ENCODE measurements around the gene SMPD3.

SMPD3 gene

DNA sequence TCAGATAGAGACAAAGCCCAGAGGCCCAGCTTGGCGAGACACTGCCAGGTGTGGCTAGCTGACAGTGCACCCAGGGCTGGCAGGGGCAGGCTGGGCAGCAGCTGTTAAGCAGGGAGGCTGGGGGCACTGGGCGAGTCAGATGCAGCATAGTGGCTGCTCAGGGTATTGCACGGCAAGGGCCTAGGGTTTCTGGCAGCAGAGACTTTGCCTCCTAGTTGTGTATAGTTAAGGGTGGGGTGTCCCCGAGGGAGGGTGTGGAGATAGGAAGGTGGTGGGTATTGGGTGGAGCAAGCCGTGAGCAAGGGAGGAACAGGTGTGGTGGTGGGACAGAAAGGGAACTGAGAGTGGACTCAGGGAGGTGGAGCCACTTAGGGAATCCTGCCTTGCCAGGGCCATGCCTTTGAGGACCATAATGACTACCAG, 66.0 kb downstream of the SMPD3 start:
- no peak for DNase-seq (ENCODE audit: low spot score)

DNA sequence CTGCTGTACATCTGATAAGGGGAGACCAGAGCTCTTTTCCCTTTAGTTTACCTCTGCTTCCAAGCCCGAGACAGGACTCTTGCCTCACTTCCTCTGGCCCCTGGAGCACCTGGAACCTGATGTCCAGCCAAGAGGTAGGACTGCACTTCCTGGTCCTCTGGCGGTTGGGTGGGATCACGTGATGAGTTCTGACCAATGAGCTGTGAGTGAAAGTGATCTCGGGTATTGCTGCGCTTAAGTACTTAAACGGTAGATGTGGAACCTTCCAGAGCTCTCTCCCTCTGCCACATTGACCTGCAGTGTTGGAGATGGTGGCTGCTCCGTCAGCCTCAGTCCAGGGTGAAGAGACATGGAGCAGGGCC, 67.0 kb downstream of the SMPD3 start:
- DNase-seq (ENCODE audit: low spot score), result no peak

DNA sequence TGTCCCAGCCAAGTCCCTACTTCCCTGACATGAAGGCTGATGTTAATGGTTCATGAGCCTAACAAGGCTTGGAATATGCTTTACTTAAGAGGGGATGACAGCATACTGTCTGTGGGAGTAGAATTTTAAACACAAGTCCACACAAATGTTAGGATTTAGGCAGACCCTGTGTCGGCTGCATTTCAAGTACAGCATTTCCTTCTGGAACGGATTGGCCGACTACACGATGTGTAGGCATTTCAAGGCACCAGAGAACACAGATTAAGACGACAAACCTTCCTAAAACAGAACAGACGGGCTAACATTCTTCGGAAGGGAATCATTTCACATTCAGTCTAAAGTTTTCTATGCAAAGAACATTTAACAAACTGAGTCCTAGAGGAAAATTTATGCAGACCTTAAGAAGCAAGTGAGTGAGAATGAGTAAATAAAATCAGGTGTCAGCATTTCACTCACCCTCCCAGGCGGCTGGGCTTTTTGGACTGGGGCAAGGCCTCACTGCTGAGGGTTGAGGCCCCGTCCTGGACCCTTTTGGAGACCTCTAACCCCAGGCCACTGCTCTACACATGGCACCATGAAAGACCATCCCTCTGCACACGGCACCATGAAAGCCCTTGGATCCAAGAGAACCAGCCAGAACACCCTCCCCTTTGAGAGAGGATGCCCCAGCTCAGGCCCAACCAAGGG, 67.5 kb downstream of the SMPD3 start:
- DNase-seq (ENCODE audit: low spot score), result no peak

DNA sequence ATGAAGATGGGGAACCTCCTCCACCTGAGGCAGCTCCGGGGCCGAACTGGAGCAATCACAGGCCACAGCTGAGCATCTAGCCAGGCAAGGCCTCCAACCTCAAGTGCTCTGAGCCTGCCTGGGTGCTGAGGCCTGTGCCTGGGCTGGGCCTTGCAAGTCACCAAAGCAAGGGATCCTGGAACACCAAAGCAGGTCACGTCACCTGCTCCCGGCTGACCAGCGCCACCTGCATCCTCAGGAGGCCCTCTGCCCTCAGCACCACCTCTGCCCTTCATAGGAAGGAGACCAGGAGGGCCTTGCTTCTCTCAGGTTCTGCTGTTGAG, 68.0 kb downstream of the SMPD3 start:
- DNase-seq (ENCODE audit: low spot score), result no peak

DNA sequence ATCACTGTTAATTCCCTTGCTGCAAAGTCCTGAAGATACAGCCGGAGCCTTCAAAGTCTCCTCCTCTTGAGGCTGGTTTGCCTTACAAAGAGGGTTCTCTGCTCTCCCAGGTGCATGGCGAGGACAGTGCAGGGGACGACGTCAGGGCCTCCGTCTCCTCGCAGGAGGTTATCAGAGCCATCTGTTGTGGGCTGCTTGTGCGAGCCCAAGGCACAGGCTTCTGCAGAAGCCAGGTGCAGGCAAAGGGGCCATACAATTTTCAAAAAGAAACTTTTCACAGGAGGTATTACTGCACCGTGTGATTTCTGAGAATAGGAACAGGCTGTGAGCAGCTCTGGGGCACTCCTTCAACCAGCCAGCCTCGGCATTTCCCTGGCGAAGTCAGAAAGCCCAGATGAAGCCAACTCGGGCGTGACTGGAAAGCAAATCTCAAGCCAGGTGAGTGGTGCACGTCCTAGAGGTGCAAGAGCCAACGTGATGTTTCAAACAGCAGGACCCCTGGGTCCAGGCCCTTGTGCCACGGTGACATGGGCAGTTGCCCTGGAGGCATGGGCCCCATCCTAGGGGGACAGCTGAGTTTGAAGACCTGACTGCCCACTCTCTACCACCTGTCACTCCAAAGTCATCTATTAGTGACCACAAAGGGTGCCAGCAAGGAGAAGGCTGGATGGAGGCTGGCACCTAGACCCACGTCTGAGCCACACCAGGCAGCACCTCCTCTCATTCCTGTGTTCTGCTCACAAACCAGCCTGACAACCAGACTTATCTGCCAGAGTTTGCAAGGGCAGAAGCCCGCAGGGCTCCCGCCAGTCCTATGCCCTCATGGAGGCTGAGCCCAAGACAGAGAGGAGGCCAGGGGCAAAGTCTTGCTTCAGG, 68.6 kb downstream of the SMPD3 start:
- DNase-seq (ENCODE audit: low spot score), result no peak

DNA sequence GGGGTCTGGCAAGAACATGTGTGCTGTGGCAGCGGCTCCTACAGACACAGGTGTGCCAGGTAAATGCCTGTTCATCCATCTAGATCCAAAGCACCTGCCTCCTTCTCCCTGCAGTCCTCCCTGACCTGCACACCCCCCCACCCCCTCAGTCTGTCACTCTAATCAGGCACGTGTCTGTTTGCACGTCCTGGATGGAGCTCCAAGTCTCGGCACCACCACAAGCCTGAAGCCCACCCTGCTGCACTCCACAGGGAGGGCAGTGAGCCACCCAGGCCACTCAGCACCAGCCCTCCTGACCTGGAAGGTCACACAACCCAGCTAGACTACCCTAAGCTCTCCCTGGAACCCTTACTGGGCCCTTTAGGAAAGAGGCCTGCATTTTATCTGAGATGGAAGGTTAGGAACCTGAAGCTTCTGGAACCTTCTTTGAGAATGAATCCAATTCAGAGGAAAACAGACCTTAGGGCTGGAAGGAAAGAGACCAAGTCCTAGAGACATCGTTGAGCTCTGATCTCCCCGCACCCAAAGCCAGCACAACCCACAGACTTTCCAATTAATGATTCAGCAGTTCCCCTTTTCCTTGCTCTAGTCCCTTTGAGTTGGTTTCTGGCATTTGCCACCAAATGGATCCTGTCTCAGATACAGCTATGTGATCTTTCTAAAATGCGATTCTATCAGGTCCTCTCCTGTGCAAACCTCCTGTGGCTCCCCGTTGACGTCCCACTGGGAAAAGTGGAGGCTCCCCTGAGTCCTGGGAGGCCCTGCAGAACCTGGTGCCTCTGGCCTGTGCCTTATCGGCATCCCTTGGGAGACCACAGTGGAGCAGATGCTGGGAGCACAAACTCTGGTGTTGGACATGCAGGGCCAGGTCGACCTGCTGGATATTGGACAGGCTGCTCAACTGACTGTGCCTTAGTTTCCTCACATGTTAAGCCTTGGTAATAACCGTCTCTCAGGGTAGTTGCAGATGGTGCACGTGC, 69.6 kb downstream of the SMPD3 start:
- DNase-seq (ENCODE audit: low spot score), result no peak

DNA sequence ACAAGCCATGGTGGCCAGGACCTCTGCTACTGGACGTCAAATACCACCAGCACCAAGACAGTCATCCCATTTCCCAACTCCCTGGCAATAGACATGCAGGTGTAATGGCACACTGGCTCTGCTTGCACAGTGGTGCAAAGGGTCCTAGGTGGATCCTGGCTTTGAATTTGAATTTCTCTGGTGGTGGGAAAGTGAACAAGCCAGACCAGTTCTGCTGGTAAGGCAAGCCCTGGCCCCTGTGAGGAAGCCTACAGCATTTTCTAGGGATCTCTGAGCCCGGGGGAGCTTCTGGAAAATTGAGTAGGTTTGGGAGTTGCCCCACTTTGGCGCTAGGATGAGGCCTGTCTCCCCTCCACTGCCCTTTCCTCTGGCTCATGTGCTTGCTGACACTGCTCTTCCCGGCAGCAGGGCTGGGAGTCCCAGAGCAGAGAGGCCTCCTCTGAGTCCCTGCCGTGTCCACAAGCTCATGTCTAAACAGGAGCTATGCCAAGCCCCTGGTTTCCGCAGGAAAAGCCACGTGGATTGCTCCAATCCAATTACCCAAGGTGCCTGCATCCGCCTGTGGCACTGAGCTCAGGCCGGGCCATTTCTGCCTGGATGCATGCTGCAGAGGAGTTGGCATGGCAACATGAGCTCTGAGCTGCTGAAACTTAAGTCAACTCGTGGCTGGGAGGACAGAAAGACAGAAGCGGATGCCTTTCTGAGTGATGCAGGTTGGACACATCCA, 70.5 kb downstream of the SMPD3 start:
- DNase-seq (ENCODE audit: low spot score), result no peak

DNA sequence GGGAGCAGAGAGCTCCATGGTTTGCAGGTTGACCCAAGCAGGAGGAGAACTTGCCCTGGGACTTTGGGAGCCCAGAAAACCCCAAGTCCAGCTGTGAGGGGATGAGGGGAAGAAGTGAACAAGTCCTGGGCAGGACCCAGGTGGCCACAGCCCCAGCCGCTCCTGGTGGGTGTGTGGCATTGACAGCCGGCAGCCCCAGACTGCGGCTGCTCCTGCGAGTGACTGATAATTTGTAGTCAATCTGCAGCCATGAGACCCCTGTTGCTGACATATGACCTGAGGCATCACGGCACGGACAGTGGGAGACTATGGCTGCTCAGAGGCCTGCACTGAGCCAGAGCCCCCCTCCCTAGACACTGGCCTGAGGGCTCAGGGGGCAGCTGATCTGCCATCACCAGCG, 71.1 kb downstream of the SMPD3 start:
- no peak for DNase-seq (ENCODE audit: low spot score)

DNA sequence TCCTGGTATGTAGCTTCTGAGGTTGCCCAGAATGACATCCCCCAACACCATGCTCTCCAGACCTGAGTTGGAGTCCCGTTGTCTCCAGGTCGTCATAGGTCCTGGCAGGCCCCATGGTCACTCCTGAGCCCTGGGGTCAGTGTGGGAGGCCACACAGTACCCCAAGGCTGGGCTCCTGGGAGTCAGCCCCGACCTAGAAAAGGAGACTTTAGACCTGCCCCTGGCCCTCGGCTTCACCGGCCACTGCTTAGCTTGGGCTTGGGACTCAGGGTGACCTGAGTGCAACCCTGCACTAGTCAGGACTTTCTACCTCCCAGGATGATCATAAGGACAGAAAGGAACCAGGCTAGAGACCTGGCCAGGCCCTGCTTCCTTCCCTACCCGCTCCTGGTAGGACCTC, 71.7 kb downstream of the SMPD3 start:
- DNase-seq (ENCODE audit: low spot score), result no peak

DNA sequence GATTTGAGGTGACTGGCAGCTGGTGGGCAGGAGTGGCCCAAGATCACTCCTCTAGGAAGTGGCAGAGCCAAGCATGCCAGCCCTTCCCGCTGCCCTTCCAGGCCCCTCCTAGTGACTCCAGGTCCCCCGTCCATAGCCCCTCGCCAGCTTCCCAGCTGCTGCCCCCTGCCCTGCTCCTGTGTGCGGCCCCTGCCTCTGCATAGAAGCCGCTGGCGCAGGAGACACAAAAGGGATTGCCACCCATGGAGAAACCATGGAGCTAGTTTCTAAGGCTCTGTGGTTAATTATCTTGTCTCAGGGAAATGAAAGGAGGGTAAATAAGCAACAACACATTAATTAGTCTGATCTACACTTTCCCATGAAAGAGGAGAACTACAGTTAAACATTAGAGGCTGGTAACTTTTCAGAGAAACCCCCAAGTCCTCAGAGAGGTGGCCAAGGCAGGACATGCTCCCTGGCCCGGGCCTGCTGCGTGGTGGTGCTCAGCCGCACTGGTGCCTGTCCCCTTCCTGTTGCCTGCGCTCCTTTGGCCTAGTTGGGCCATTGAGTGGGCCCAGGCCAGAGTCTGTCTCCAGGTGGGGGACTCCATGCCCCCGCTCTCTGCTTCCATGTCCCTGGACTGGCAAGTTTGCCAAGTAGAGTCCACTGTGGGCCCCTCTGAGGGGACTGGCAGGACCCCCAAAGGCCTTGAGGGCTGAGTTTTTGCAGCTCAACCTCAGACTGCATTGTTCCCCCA, 72.3 kb downstream of the SMPD3 start:
- no peak for DNase-seq (ENCODE audit: low spot score)

DNA sequence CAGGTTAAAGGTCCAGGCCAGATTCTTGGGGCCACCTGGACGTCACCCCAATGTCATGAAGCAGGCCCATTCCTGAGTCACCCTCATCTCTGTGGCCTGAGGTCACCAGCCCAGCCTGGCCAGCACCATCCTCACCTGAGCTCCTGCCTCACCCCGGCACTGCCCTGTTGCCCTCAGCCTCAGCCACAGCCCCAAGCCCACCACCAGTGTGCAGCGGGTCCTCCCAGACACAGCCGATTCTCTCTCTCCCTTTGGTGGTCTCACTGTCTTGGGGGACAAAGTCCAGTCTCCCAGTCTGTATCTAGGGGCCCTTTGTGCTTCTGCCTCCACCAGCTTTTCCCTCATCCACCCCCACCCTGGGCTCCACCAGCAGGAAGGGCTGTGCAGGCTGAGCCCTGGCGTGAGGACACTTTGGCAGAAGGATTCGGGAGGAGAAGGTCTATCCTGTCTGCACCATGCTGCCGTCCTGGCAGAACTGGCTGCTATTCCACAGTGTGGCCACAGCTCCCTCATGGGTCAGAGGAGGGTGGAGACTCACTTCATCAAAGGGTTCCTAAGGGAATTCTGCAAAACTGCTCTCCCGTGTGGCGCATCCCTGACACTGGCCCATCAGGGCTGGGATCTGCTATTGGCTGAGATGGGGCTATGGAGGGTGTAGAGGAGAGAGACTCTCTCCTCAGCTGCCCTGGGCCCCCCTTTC, 73.2 kb downstream of the SMPD3 start:
- no peak for DNase-seq (ENCODE audit: low spot score)

DNA sequence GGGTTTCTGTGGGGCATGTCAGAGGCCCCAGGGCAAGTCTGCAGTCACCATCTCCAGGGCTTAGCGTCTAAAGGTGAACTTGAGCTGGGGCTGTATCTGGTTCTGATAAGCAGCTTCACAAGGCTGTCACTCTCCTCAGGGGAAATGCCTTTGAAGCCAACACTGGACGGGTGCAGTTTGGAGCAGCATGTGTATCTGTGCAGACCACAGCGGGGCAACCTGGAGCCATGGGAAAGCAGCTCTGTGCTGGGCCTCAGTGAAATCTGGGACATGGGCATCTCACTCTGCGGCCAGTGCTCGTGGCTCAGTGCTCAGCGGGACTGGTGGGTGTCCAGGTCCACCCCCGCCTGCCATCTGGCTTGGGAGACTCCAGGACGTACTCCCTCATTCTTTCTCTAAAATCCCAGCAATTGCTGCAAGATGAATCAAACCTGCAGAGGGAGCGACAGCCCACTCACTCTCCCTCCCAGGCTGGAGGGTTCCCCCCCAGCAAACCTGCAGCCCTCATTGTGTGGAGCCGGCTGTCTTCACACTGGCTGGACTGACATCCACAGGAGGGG, 74.0 kb downstream of the SMPD3 start:
- no peak for DNase-seq (ENCODE audit: low spot score)

DNA sequence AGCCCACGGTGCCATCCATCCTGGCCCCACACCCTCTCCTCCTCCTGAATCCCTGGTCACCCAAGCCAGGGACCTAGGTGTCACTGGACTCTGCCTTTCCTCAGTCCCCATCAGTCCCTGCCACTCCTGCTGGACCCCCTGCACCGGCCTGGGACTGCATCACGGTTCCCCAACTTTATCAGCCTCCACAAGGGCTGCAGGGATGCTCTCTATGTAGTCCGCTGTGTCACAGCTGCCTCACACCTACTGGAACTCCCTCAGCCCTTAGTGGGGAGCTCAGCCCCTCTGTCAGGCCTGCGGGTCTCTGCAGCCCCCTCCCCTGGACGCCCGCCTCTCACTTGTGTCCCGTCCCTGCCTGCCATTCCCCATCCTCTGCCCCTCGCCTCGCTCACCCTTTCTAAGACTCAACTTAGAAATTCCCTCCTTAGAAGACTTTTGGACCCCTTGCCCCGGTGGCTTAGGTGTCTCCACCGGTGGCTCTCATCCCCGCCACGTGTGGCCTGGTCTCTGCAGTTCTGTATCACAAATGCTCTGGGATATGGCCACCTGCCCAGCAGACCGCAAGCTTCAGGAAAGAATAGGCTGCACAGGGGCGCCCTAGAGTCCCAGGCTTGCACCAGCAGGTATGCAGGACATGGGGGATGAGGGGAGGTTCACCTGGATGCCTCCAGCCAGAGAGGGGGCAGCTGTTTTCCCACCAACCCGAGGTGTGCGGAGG, 74.6 kb downstream of the SMPD3 start:
- DNase-seq (ENCODE audit: low spot score), result no peak

DNA sequence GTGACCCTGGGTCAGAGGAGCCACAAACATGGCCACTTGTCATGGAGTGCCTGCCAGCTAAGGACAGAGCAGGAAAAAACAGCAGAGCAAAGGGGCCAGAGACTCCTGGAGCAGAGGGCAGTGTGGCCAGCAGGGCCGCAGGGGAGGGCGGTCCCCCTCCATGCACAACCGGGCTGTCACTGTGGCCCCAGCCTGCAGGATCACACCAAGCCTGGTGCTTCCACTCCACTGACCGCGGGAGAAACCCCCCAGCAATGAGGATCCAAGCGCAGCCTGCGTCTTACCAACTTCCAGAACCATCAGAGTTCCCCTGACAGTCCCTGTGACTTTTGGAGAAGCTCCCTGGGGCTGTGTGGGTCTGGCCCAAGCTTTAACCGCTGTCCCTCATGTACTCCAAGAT, 75.5 kb downstream of the SMPD3 start:
- no peak for DNase-seq (ENCODE audit: low spot score)

DNA sequence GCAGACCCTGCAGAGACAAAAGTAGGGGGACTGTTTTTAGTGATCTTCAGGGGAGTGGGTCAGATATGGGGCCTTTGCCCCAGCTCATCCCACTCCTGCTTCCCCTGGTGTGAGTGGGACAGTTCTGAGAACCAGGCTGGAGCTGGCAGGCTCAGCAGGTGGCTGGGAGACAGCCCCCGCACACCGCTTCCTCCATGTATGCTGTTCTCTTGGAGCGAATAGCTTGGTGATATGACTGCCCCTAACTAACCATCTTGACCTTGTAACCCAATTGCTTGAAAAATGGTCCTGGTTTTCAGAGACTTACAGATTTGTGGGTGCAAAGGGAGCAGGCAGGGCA, 76.0 kb downstream of the SMPD3 start:
- DNase-seq (ENCODE audit: low spot score), result no peak

DNA sequence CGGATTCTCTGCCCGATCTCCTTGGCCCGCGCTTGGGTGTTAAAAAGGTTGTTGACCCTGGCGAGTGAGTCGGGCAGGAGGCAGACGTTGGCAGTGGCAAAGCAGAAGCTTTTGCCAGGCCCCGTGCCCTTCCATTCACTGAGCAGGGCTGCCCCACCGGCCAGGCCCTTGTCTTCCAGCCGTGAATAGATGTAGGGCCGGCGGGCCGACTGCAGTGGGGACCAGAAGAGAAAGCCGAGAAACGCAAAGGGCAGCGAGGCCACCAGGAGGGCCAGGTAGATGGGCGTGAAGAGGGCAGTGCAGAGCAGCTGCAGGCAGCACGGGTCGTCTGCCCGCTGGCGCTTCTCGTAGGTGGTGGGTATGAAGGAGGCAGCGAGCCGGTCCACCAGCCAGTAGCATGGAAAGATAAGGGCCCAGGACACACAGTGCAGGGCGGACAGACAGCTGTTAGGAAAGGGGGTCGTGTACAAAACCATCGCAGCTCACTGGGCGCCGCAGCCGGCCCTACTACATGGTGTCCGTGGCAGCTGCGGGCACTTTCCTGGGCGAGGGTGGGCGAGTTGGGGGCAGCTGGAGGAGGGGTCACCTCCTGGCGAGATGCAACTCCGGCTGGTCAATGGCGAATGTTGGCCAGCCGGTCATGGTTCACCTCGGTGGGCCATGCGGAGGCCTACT, 76.5 kb downstream of the SMPD3 start:
- no peak for DNase-seq (ENCODE audit: low spot score)

DNA sequence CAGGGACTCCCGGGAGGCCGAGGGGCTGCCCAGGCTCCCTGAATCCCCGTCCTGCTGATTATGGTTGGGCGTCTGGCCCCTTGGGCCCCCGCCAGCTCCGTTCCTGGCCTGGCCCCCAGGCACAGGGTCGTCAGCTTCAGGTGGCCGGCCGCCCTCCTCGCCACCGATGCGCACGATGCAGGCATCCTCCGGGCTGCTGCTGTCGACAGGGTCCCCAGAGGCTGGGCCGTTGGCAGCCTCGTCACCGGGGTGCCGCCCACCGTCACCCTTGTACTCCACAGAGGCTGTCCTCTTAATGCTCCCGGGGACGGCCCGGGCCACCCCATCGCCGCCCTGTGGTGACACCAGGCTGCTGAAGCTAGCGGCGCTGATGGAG, 77.0 kb downstream of the SMPD3 start:
- no peak for DNase-seq (ENCODE audit: low spot score)

DNA sequence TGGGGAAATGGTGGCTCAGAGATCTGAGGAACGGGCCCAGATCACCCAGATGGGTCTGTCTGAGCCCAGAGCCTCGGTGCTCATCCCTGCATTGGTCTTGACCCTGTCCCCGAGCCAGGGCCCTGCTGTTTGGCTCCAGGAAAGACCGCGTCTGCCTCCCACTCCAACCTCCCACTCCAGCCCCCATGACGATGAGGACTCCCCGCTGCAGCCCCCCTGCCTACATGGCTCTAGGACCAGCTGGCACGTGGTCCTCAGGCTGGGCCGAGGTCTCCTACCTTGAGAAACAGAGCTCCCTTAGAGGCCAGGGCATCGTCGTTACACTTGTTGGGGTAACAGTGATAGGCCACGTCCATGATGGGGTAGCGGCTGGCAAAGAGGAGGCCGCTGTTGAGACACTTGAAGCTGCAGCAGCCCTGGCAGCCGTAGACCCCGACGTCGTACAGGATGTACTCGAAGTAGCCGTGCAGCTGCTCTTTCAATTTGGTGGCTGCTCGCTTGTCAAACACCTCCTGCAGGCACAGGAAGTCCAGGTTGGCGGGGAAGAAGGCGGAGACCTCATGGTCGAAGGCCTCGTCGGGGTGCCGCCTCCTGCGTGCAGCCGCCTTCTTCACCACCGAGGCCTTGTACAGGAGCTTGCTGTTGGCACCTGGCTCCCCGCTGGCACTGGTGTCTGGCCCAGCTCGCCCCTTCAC, 77.6 kb downstream of the SMPD3 start:
- no peak for DNase-seq (ENCODE audit: low spot score)
